ENCODE measurements around the gene ZBTB3.

Gene ZBTB3

DNA sequence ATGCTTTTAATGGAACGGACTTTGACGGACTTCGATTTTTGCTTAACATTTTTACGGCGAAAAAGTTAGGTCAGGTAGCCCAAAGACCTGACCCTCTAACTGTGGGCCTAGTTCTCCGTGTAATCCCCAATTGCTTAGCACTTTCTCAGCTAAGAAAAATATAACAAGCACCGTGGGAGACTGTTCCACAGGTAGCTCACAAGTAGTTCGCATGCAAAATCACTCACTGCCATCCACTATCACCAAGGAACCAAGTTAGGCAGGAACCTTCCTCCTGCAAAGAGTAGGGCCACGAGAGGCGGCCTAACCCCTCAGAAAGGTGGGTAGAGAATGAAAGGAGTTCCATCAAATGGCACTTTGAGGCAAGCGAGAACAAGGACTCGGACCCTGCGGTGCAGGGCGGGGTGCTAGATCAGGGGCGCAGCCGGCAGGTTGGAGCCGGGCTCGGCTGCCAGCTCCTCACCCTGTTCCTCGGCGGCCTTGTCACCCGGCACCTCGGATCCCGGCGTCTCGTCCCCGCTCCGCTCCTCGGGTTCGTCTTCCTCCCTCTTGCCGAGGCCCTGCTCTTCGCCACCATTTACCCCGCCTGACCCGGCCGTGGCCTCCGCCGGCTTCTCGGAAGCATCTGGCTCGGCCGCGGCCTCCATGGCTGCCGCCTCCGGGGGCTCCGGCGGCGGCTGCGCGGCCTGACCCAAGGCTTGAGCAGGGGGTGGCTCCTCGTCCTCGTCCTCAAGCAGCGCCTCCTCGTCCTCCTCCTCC lies 27.6 kb downstream of the ZBTB3 start:
- DNase-seq (ENCODE audit: low read depth in 2 of 2): no peak
- TF ChIP-seq, protein P1, sequence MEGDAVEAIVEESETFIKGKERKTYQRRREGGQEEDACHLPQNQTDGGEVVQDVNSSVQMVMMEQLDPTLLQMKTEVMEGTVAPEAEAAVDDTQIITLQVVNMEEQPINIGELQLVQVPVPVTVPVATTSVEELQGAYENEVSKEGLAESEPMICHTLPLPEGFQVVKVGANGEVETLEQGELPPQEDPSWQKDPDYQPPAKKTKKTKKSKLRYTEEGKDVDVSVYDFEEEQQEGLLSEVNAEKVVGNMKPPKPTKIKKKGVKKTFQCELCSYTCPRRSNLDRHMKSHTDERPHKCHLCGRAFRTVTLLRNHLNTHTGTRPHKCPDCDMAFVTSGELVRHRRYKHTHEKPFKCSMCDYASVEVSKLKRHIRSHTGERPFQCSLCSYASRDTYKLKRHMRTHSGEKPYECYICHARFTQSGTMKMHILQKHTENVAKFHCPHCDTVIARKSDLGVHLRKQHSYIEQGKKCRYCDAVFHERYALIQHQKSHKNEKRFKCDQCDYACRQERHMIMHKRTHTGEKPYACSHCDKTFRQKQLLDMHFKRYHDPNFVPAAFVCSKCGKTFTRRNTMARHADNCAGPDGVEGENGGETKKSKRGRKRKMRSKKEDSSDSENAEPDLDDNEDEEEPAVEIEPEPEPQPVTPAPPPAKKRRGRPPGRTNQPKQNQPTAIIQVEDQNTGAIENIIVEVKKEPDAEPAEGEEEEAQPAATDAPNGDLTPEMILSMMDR (IDR thresholded peaks at IDR 0.05; ENCODE audit: low read depth, low read length): no peak
- H3K4me3 ChIP-seq (replicated peaks in 1 of 2; ENCODE audit: low read depth in 2 of 2, low read length in 2 of 2): peak overlapping the region; percentile 89 to 93

DNA sequence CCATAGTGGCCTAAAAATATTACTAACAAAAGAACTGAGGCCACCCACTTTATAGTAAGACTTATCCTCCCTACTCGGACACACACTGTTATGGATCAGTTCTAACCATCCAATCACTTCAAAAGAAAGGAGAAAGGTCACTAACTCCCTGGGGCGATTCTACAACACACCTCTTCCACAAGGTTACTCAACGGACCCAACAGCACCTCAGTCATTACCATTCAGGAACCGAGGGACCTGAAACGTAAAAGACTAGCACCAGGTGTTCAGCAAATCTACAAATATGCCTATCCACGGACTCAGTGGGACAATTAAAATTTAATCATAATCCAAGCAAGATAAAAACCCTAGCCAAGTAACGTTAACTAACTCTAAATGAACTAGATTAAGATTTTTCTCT lies 28.3 kb downstream of the ZBTB3 start:
- TF ChIP-seq, protein P1 (IDR thresholded peaks at IDR 0.05; ENCODE audit: low read depth, low read length): no peak
- no peak for DNase-seq (ENCODE audit: low read depth in 2 of 2)
- peak overlapping the region; percentile 89 to 93 for H3K4me3 ChIP-seq (replicated peaks in 1 of 2; ENCODE audit: low read depth in 2 of 2, low read length in 2 of 2)

DNA sequence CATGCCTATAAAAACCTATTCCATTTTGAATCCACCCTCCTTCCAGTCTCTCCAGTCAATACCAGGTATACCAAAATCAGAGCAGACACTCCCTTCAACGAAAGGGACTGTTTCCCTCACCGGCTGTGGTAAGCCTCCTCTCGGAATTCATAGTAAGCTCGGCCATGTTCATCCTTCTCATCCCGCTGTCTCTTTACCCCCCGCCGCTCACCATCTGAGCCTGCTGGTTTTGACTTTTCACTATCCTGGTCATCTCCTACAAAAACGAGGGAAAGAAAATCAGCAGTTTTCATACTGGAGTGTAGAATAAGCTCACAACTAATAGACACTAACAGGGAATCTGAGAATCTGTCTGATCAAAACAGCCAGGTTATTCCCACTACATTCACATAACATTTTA lies 29.8 kb downstream of the ZBTB3 start:
- TF ChIP-seq, protein P1 (IDR thresholded peaks at IDR 0.05; ENCODE audit: low read depth, low read length): no peak
- H3K4me3 ChIP-seq (replicated peaks in 1 of 2; ENCODE audit: low read depth in 2 of 2, low read length in 2 of 2): peak overlapping the region; percentile 89 to 93
- no peak for DNase-seq (ENCODE audit: low read depth in 2 of 2)

DNA sequence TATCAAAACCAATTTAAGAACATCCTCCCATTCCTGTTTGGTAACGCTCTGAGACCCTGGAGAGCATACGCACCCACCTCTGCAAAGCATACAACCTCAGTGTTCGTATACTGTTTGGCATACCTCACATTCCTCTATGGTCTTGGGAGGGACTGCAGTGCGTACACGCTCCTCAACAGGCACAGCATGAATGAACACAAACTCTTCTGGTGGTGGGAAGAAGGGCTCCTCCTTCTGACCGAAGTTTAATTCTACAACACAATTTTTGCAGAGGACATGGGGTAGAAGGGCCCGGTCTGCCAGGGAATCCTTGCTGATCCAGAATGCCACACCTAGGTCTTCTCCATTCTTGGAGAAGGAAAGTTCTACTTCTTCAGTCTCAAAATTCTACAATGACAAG lies 32.0 kb downstream of the ZBTB3 start:
- H3K4me3 ChIP-seq (replicated peaks in 1 of 2; ENCODE audit: low read depth in 2 of 2, low read length in 2 of 2): no peak overlapping the region
- TF ChIP-seq, protein P1 (IDR thresholded peaks at IDR 0.05; ENCODE audit: low read depth, low read length): no peak

DNA sequence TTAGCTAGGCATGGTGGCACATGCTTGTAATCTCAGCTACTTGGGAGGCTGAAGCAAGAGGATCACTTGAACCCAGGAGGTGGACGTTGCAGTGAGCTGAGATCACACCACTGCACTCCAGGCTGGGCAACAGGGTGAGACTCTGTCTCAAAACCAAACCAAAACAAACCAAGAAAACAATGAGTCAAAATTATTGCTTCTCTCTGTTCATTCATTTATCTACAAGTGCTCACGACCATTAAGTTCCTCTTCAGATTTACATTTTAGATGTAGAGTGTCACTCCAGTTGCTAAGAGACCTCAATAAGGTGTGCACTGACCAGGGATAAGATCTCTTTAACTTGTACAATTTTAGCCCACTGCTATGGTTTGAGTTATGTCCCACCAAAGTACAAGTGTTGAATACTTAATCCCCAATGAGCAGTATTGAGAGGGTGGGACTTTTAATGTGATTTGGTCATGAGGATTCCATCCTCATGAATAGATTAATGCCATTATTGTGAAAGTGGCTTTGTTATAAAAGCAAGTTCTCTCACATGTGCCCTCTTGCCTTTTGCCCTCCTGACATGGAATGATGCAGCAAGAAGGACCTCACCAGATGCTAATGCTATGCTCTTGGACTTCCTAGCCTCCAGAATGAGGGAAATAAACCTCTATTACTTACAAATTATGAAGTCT lies 34.5 kb downstream of the ZBTB3 start:
- DNase-seq (ENCODE audit: low read depth in 2 of 2): no peak
- TF ChIP-seq, protein P1 (IDR thresholded peaks at IDR 0.05; ENCODE audit: low read depth, low read length): no peak
- no peak overlapping the region for H3K4me3 ChIP-seq (replicated peaks in 1 of 2; ENCODE audit: low read depth in 2 of 2, low read length in 2 of 2)

More for the DNA sequence above, 32.0 kb downstream of the ZBTB3 start:
- peak; percentile 44 to 55 for DNase-seq (ENCODE audit: low read depth in 2 of 2)

DNA sequence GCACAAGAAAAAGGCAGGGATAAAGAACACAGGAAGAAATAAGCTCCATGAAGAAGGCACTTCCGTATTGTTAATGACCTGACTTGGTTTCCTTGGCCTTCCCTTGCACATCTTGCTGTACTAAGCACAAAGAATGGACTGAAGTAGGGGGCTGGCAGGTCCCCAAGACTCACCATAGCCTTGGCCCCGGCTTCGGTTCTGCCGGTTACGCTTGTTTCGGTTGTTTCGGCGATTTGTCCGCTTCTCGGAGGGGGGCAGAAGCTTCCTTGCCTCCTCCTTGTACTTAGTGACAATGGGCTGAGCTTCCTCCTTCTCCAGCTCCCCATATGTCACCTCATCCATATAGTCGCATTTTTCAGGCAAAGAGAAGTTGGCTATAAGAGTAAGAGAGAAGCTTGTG lies 37.1 kb downstream of the ZBTB3 start:
- TF ChIP-seq, protein P1 (IDR thresholded peaks at IDR 0.05; ENCODE audit: low read depth, low read length): no peak
- DNase-seq (ENCODE audit: low read depth in 2 of 2): no peak
- no peak overlapping the region for H3K4me3 ChIP-seq (replicated peaks in 1 of 2; ENCODE audit: low read depth in 2 of 2, low read length in 2 of 2)
